ENCODE results near the gene ATF4. TPM values are rescaled to one million over a fixed set of nuclear protein-coding genes. Genes with fewer than 3 reads are reported as not detected.

The ATF4 gene
- total and polyA plus RNA-seq, 2 donors (not counting 3 experiments of a cell fraction or from before 2014, with no cell fraction given), result 312 to 668 TPM

- FAIRE-seq (no peak), DNase-seq (ENCODE audit: low read depth, low spot score) (no peak)
- Histone ChIP-seq H3K36me3 (ENCODE audit: control insufficient read depth in 2 of 2, extremely low read depth in 1 of 2, insufficient read depth in 2 of 2, low read length in 2 of 2) (peaks cover 5 to 10% of the 10 kb centered on the region in 2 experiments), H3K27ac (ENCODE audit: insufficient read depth, low read depth, low read length) (no peak overlapping the region), H2AFZ (ENCODE audit: low read depth, low read length) (no peak overlapping the region), H3K79me2 (ENCODE audit: control insufficient read depth, insufficient read depth, low read length) (peaks cover 48% of the 10 kb centered on the region), H3K9ac (replicated peaks; ENCODE audit: extremely low read depth, insufficient read depth, low read length) (no peak overlapping the region), H3K9me3 (replicated peaks; ENCODE audit: control insufficient read depth, insufficient read depth, low read length) (no peaks in the 10 kb centered on the region), H4K20me1 (replicated peaks; ENCODE audit: control insufficient read depth, extremely low read depth, insufficient read depth, low read length) (no peaks in the 10 kb centered on the region), H3K4me1 (ENCODE audit: control insufficient read depth, extremely low read depth, insufficient read depth, low read length) (peaks cover 30% of the 10 kb centered on the region), H3K9me1 (replicated peaks; ENCODE audit: control insufficient read depth, extremely low read depth, insufficient read depth, low read length) (no peaks in the 10 kb centered on the region), H3K4me3 (replicated peaks in 1 of 3; ENCODE audit: insufficient read depth in 1 of 3, low read depth in 1 of 3, low read length in 3 of 3) (no peak overlapping the region), H3K4me2 (ENCODE audit: insufficient read depth, low read length) (no peak overlapping the region), H3K27me3 (ENCODE audit: control insufficient read depth in 2 of 2, insufficient read depth in 2 of 2, low read length in 2 of 2) (no peaks in the 10 kb centered on the region)
- ChIA-PET POLR2A (interaction anchor here (1.2 to 1.5 kb wide), 2 partner anchors 8 to 209 kb away, joined by 7 to 13 read pairs; partner anchors contain the start of genes ATF4 and RPL3), CTCF (interaction anchor here (0.8 to 6.4 kb wide), 14 partner anchors 8 to 508 kb away, joined by 3 to 197 read pairs (median 14); partner anchors contain the start of genes ATF4, MIEF1 and TAB1)
- intact Hi-C loops (cut with micrococcal nuclease) (loop anchor here (10.0 kb wide), 2 partner anchors 273 to 353 kb away; no protein-coding TSS in a partner anchor), dilution Hi-C loops (cut with MboI; ENCODE audit: extremely low pct_ligation_motif_present, low sequenced_read_pairs) (no loop called here)
- BruUV-seq (replicated peaks), result no TSS peak
- no peak for TF ChIP-seq FOS (IDR thresholded peaks at IDR 0.05; ENCODE audit: borderline replicate concordance, insufficient read depth, low read length)
- no peak for TF ChIP-seq EZH2 (IDR thresholded peaks at IDR 0.05; ENCODE audit: borderline replicate concordance, low read depth, low read length, severe bottlenecking)
- TF ChIP-seq POLR2A (IDR thresholded peaks at IDR 0.05; ENCODE audit: low read depth, low read length), result no peak
- no peak for TF ChIP-seq GATA2 (IDR thresholded peaks at IDR 0.05; ENCODE audit: insufficient read depth, insufficient read length, low read depth, low read length)
- TF ChIP-seq MYC (IDR thresholded peaks at IDR 0.05; ENCODE audit: low read depth, low read length), result no peak
- no peak for TF ChIP-seq POLR2AphosphoS5 (IDR thresholded peaks at IDR 0.05; ENCODE audit: insufficient read depth, low read depth, low read length)
- no peak for TF ChIP-seq JUN (IDR thresholded peaks at IDR 0.05; ENCODE audit: borderline replicate concordance, insufficient read depth, insufficient read length, low read depth)
- no peak for TF ChIP-seq MAX (IDR thresholded peaks at IDR 0.05; ENCODE audit: insufficient read depth, insufficient read length)
- no peak for TF ChIP-seq CTCF (IDR thresholded peaks at IDR 0.05; ENCODE audit: extremely low read depth in 1 of 2, insufficient read depth in 1 of 2, low read depth in 1 of 2, low read length in 2 of 2)
Observed at GRCh38 chr22:39528080-39528661, 7.8 kb downstream of the ATF4 start.
